ENCODE measurements around the gene DENND1A. TPM values are rescaled to one million over a fixed set of nuclear protein-coding genes. Genes with fewer than 3 reads are reported as not detected.

The DENND1A gene
- total and polyA plus RNA-seq, 8 donors: 4.4 to 109 (median 21.4) TPM

DNA sequence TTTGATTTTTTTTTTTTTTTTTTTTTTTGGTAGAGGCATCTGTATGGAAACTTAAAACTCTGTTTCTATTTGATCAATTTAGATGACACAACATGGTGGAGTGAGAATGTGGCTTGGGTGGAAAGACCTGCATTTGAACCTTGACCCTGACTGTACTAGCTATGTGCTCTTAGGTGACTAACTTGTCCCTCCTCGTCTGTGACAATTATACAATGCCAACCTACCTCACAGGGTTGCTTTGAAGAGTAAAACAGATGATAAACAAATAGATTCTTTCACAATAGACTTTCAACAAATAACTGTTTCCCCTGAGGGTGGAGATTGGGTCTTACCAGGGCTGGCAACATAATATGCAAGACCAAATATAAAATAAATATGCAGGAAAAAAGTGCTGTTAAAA is 464.6 kb downstream of the DENND1A start:
- Histone ChIP-seq H3K27ac (no peak overlapping the region), H3K9me3 (no peaks in the 10 kb centered on the region), H3K36me3 (peaks cover 0 to 8% (median 3%) of the 10 kb centered on the region in 4 donors), H3K27me3 (no peaks in the 10 kb centered on the region), H3K4me1 (no peaks in the 10 kb centered on the region), H3K4me3 (no peak overlapping the region)
- no peak for DNase-seq
- no peak for TF ChIP-seq POLR2A (IDR thresholded peaks at IDR 0.05)
- TF ChIP-seq, protein P1, sequence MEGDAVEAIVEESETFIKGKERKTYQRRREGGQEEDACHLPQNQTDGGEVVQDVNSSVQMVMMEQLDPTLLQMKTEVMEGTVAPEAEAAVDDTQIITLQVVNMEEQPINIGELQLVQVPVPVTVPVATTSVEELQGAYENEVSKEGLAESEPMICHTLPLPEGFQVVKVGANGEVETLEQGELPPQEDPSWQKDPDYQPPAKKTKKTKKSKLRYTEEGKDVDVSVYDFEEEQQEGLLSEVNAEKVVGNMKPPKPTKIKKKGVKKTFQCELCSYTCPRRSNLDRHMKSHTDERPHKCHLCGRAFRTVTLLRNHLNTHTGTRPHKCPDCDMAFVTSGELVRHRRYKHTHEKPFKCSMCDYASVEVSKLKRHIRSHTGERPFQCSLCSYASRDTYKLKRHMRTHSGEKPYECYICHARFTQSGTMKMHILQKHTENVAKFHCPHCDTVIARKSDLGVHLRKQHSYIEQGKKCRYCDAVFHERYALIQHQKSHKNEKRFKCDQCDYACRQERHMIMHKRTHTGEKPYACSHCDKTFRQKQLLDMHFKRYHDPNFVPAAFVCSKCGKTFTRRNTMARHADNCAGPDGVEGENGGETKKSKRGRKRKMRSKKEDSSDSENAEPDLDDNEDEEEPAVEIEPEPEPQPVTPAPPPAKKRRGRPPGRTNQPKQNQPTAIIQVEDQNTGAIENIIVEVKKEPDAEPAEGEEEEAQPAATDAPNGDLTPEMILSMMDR (IDR thresholded peaks at IDR 0.05): no peak
- TF ChIP-seq POLR2AphosphoS5 (IDR thresholded peaks at IDR 0.05): no peak
- TF ChIP-seq EP300 (IDR thresholded peaks at IDR 0.05): no peak
- WGBS, 5 donors: 64 to 83% (median 72%) methylated on average over 1 of the region's 1 CpG
- intact Hi-C loops (cut with DNase I; ENCODE audit: low total_unique reads): no loop called here

DNA sequence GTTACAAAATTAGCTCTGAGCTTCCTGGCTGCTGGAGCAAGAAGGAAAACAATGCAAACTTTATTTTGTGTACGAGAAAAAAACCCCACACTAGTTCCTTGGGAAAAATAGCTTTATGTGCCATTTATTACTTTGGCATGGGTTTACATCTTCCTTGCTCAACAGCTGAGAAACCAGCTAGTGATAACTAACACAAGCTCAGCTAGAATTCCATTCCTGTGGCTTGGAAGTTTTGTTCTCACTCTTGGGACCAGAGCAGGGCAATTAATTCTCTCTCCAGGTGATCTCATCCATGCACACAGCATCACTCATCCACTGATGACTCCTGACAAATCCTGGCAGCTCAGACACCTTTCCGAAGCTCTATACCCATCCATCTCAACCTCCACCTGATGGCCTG is 469.8 kb downstream of the DENND1A start:
- no peak overlapping the region for H3K4me3 ChIP-seq
- H3K4me1 ChIP-seq: no peaks in the 10 kb centered on the region
- no peaks in the 10 kb centered on the region for H3K9me3 ChIP-seq
- H3K27ac ChIP-seq: no peak overlapping the region
- no peaks in the 10 kb centered on the region for H3K27me3 ChIP-seq
- no peak for DNase-seq
- peaks cover 0 to 37% (median 24%) of the 10 kb centered on the region in 4 donors for H3K36me3 ChIP-seq
- WGBS, 5 donors: 85 to 91% (median 89%) methylated on average over 2 of the region's 2 CpGs
- TF ChIP-seq POLR2A (IDR thresholded peaks at IDR 0.05): no peak
- TF ChIP-seq, protein P1 (IDR thresholded peaks at IDR 0.05): no peak
- TF ChIP-seq EP300 (IDR thresholded peaks at IDR 0.05): no peak
- TF ChIP-seq POLR2AphosphoS5 (IDR thresholded peaks at IDR 0.05): no peak
- intact Hi-C loops (cut with DNase I; ENCODE audit: low total_unique reads): no loop called here

DNA sequence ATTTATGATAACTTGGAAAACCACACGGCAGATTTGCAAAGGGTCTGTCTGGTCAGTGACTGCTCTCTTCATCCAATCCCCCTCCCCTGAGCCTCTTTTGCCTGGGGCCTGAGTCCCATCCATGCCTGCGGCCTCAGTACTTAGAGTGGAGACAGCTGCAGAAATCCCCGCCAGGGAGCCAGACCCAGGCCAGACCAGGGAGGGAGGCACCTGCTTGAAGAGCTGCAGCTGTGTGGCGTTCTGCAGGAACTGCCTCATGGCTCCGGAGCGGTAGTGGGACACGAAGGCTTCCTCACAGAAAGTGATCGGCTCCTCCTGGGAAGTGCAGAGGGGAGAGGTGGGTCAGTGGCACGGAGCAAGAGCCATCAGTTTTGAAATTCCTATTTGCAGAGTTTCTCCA is 472.3 kb downstream of the DENND1A start:
- H3K27me3 ChIP-seq: no peaks in the 10 kb centered on the region
- no peak for TF ChIP-seq EP300 (IDR thresholded peaks at IDR 0.05)
- TF ChIP-seq, protein P1 (IDR thresholded peaks at IDR 0.05): no peak
- no peak for TF ChIP-seq POLR2A (IDR thresholded peaks at IDR 0.05)
- TF ChIP-seq POLR2AphosphoS5 (IDR thresholded peaks at IDR 0.05): no peak
- intact Hi-C loops (cut with DNase I; ENCODE audit: low total_unique reads): no loop called here
- no peaks in the 10 kb centered on the region for H3K4me1 ChIP-seq
- WGBS, 5 donors: 88 to 95% (median 91%) methylated on average over 9 of the region's 9 CpGs
- H3K36me3 ChIP-seq: peaks cover 0 to 55% (median 34%) of the 10 kb centered on the region in 4 donors
- H3K9me3 ChIP-seq: no peaks in the 10 kb centered on the region
- peak in 1 of 2 donors; percentile 67 for DNase-seq
- no peak overlapping the region for H3K27ac ChIP-seq
- H3K4me3 ChIP-seq: no peak overlapping the region

DNA sequence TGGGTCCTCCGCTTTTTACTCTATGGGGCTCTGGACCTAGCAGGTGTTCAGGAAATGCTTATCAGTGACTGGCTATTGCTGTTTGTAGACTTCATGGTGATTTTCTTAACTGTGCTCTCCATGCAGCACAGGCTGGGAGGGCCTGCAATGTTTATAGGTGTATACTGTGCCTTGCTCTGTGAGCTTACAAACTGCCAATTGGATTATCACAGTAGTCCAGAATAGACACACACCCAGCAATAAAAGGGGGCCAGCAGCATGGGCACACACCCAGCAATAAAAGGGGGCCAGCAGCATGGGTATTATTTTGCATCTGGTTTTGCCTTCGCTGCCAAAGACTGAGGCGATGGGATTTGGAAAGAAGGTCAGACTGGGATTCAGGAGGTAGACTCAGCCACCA is 473.9 kb downstream of the DENND1A start:
- Histone ChIP-seq H3K9me3 (no peaks in the 10 kb centered on the region), H3K4me1 (no peaks in the 10 kb centered on the region), H3K36me3 (peaks cover 0 to 60% (median 45%) of the 10 kb centered on the region in 4 donors), H3K27ac (no peak overlapping the region), H3K27me3 (no peaks in the 10 kb centered on the region), H3K4me3 (no peak overlapping the region)
- TF ChIP-seq POLR2AphosphoS5 (IDR thresholded peaks at IDR 0.05) (no peak), POLR2A (IDR thresholded peaks at IDR 0.05) (no peak), EP300 (IDR thresholded peaks at IDR 0.05) (no peak)
- TF ChIP-seq, protein P1 (IDR thresholded peaks at IDR 0.05): no peak
- 90 to 96% (median 95%) methylated on average over 3 of the region's 3 CpGs for WGBS, 5 donors
- DNase-seq: no peak
- intact Hi-C loops (cut with DNase I; ENCODE audit: low total_unique reads): no loop called here
